Upper lobe of right lung (tissue), 1 donor: ENCODE measurements around the gene PDE6H. TPM values are rescaled to one million over a fixed set of nuclear protein-coding genes. Genes with fewer than 3 reads are reported as not detected.

Experiments used
- ATAC-seq: fragments of 200-7000 bp; cut with Tn5 transposase; one replicate; pipeline ENCODE4 v1.9.1; 2020; ENCODE audit warnings: mild to moderate bottlenecking, moderate library complexity
- DNase-seq: peaks from one replicate; pipeline ENCODE4 v3.0.0-alpha.2; 2020
- H3K27ac ChIP-seq: fragments of 200-600 bp; one replicate; pipeline ENCODE4 v1.8.0; 2022
- H3K27me3 ChIP-seq: fragments of 200-600 bp; one replicate; pipeline ENCODE4 v1.8.0; 2022; ENCODE audit warnings: mild to moderate bottlenecking
- H3K36me3 ChIP-seq: fragments of 200-600 bp; one replicate; pipeline ENCODE4 v1.8.0; 2022
- H3K4me1 ChIP-seq: fragments of 200-600 bp; one replicate; pipeline ENCODE4 v1.8.0; 2022
- H3K4me3 ChIP-seq: fragments of 200-600 bp; one replicate; pipeline ENCODE4 v1.8.0; 2022; ENCODE audit warnings: mild to moderate bottlenecking
- H3K9me3 ChIP-seq: fragments of 200-600 bp; one replicate; pipeline ENCODE4 v1.8.0; 2022
- intact Hi-C: fragments of 100-400 bp; cut with DNase I; formaldehyde crosslinking; loops from one replicate; pipeline ENCODE4 v1.11.0; 2022
- total RNA-seq: library from RNA; stranded (reverse); fragmentation: NEBNext Ultra II Directional; extraction: Animal tissue kit (Norgen Biotek cat#: 25700); gene quantifications from one replicate; pipeline ENCODE4 v1.2.1, GENCODE V29; 2021
- TF ChIP-seq, protein P1 (sequence below): fragments of 200-600 bp; IDR thresholded peaks from one replicate; pipeline ENCODE4 v1.8.0; 2022; ENCODE audit warnings: antibody characterized with exemption
- donor health status: DM: no; HTN: yes; CAD: no; lungs with severe emphysema.

PDE6H gene
- total RNA-seq, 1 donor from 2014 or later = not detected

DNA sequence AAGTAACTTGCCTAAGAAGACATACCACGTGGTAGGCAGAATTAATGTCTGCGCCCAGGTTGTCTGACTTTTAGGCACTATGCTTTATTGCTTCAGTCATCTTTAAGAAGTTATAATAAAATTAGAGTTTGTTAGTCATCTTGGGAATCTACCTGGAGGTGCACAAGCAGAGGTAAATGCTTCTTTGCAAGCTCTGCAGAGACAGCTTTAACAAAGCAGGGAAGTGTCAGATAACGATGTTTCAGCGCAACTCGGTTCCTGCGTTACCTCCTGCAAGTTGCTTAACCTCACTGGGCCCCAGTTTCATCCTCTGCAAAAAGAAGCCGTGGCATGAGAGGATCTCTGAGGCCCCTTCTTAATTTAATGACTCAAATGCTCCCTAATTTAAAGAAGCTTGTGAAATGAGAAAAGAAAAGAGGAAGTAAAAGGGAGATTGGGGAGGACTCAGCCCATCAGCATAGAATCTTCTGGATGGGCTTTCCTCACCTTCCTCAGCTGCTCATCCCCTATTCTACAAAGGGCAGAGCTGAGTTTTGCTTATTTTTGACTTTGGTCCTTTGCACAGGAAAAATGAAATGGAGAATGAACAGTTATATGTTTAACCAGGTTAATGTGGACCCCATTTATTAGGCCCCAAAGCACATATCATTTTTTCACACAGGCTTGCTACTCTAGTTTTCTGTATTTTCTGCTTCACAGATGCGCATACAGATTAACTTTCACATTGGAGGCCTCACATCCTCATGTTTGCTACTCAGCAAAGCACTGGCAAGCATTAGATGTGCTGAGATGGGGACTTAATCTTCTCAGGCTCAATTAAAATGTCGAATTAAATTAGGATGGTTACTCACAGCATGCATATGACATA, 16.6 kb upstream of the PDE6H start:
- DNase-seq = no peak
- TF ChIP-seq, protein P1, sequence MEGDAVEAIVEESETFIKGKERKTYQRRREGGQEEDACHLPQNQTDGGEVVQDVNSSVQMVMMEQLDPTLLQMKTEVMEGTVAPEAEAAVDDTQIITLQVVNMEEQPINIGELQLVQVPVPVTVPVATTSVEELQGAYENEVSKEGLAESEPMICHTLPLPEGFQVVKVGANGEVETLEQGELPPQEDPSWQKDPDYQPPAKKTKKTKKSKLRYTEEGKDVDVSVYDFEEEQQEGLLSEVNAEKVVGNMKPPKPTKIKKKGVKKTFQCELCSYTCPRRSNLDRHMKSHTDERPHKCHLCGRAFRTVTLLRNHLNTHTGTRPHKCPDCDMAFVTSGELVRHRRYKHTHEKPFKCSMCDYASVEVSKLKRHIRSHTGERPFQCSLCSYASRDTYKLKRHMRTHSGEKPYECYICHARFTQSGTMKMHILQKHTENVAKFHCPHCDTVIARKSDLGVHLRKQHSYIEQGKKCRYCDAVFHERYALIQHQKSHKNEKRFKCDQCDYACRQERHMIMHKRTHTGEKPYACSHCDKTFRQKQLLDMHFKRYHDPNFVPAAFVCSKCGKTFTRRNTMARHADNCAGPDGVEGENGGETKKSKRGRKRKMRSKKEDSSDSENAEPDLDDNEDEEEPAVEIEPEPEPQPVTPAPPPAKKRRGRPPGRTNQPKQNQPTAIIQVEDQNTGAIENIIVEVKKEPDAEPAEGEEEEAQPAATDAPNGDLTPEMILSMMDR = no peak
- no peaks in the 10 kb centered on the region for H3K9me3 ChIP-seq
- H3K4me3 ChIP-seq = peak overlapping the region; percentile 60
- no peaks in the 10 kb centered on the region for H3K27me3 ChIP-seq
- intact Hi-C loops = no loop called here
- peaks cover 54% of the 10 kb centered on the region for H3K4me1 ChIP-seq
- H3K36me3 ChIP-seq = no peaks in the 10 kb centered on the region
- H3K27ac ChIP-seq = peak overlapping the region; percentile 85
- ATAC-seq = no peak

DNA sequence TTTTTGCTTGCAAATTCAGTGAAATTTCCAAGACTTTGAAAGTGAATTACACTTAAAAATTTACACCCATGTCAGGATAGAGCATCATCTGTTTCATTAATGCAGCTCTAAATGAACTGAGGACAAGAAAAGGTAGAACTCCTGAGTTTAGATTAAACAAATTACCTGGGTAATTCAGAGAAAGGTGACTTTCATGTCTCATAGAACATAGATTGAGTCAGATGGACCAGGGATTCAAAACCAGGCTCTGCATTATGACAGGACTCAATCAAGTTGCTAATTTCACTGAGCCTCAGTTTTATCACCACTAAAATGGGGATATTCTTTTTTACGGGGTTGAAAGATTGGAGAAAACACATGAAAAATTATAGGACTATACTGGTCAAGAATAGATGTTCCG, 15.9 kb upstream of the PDE6H start:
- peak overlapping the region; percentile 60 for H3K4me3 ChIP-seq
- peak overlapping the region; percentile 85 for H3K27ac ChIP-seq
- H3K4me1 ChIP-seq = peaks cover 48% of the 10 kb centered on the region
- DNase-seq (no peak), ATAC-seq (no peak)
- intact Hi-C loops = no loop called here
- no peaks in the 10 kb centered on the region for H3K36me3 ChIP-seq
- TF ChIP-seq, protein P1 = no peak
- no peaks in the 10 kb centered on the region for H3K9me3 ChIP-seq
- H3K27me3 ChIP-seq = no peaks in the 10 kb centered on the region

DNA sequence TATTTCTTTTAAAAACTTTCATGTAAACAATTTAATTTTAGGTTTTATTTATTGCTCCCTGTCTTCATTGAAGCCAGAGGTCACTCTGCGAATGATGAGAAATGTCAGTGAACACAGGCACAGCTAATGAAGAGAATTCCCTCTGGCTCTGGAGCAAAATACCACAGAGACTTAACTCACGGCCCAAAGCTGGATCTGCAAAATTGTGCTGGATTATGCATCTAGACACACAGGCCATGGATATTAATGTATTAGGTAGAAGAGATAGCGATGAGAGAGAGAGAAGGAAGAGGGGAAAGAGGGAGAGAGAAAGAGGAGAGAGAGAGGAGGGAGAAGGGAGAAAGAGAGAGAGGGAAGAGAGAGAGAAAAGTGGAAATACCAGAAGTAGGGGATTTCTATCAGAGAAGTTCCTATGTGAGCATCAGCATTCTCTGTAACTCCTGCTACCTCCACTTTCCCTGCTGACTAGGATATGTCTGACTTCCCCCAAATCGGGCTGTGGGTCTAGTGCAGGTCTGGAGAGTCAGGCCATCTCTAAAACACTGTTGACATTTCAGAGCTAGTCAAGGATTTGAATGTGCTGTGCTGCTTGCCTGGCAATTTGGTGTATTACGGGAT, 15.2 kb upstream of the PDE6H start:
- Histone ChIP-seq H3K27ac (peak overlapping the region; percentile 85), H3K9me3 (no peaks in the 10 kb centered on the region), H3K4me3 (peak overlapping the region; percentile 60), H3K4me1 (peaks cover 40% of the 10 kb centered on the region), H3K36me3 (no peaks in the 10 kb centered on the region), H3K27me3 (no peaks in the 10 kb centered on the region)
- intact Hi-C loops = no loop called here
- ATAC-seq (no peak), DNase-seq (no peak)
- TF ChIP-seq, protein P1 = no peak

DNA sequence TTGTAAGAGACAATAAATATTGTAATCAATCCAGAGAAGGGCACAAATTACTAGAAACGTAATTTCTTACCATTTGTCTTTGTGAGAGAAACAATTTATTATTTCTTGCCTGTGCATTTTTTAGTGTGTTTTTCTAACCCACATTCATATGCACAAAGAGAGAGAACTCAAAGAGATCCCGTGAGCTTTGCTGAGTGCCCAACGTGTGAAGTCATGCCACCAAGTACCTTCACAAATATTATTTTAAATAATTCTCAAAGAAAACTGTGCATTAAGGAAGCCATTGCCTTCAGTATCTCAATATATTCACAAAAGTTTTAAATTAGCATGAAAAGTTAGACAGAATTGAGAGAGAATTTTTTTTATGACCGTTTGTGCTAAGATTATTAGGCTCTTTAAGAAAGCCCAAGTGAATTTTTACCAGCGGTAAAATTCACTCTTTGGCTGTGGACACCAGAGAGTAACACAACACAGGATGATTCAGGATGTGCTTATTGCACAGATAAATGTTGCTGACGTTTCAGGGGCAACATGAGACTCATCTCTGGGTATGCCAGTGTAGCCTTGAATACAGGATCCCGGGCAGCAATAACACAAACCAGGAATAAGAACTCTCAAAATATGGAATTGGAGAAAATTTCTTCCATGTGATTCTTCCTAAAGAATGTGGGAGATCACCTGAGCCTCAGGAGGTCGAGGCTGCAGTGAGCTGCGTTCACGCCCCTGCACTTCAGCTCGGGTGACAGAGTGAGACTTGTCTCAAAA, 14.3 kb upstream of the PDE6H start:
- Histone ChIP-seq H3K27ac (peak overlapping the region; percentile 85), H3K9me3 (no peaks in the 10 kb centered on the region), H3K4me1 (peaks cover 32% of the 10 kb centered on the region), H3K27me3 (no peaks in the 10 kb centered on the region), H3K4me3 (peak overlapping the region; percentile 60), H3K36me3 (no peaks in the 10 kb centered on the region)
- TF ChIP-seq, protein P1 = no peak
- no peak for ATAC-seq
- no peak for DNase-seq
- intact Hi-C loops = no loop called here

DNA sequence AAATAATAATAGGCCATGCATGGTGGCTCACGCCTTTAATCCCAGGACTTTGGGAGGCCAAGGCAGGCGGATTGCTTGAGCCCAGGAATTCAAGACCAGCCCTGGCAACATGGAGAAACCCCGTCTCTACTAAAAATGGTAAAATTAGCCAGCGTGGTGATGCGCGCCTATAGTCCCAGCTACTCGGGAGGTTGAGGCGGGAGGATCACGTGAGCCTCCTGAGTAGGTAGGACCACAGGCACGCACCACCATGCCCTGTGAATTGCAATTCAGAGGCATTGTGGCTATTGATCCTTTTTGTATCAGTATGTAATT, 13.8 kb upstream of the PDE6H start:
- ATAC-seq = no peak
- Histone ChIP-seq H3K4me1 (peaks cover 28% of the 10 kb centered on the region), H3K4me3 (peak overlapping the region; percentile 60)

More for the DNA sequence above, 13.8 kb upstream of the PDE6H start:
- intact Hi-C loops = no loop called here
- Histone ChIP-seq H3K27me3 (no peaks in the 10 kb centered on the region), H3K36me3 (no peaks in the 10 kb centered on the region), H3K9me3 (no peaks in the 10 kb centered on the region), H3K27ac (peak overlapping the region; percentile 85)
- TF ChIP-seq, protein P1 = no peak
- no peak for DNase-seq
